Cardiac fibroblast (primary cell): ENCODE results near the gene FNDC11.
A peak's percentile ranks its signal among the peaks of the same experiment; 100 is the strongest.

Experiments used
- DNase-seq, 2 donors: peaks; one replicate each; pipeline versions ENCODE4 v3.0.0 to v3.0.0-alpha.2; 2010; ENCODE audit warnings: low read depth in 2 of 2
- H3K4me3 ChIP-seq, 2 donors: replicated peaks in 1 of 2; 1 replicate in 1 of 2; 2 replicates in 1 of 2; pipeline ENCODE4 v1.5.1; 2011; ENCODE audit warnings: low read depth in 2 of 2, low read length in 2 of 2, mild to moderate bottlenecking in 2 of 2, moderate library complexity in 1 of 2
- CTCF ChIP-seq: IDR thresholded peaks from one replicate; pipeline ENCODE4 v1.5.1; 2011; ENCODE audit warnings: low read depth, mild to moderate bottlenecking, low read length, inconsistent platforms

Gene FNDC11

GRCh38 chr20:63573647-63574131 lies 19.7 kb downstream of the FNDC11 start:
- peak overlapping the region; percentile 78 to 84 for H3K4me3 ChIP-seq
- TF ChIP-seq CTCF, result no peak
- no peak for DNase-seq

DNA sequence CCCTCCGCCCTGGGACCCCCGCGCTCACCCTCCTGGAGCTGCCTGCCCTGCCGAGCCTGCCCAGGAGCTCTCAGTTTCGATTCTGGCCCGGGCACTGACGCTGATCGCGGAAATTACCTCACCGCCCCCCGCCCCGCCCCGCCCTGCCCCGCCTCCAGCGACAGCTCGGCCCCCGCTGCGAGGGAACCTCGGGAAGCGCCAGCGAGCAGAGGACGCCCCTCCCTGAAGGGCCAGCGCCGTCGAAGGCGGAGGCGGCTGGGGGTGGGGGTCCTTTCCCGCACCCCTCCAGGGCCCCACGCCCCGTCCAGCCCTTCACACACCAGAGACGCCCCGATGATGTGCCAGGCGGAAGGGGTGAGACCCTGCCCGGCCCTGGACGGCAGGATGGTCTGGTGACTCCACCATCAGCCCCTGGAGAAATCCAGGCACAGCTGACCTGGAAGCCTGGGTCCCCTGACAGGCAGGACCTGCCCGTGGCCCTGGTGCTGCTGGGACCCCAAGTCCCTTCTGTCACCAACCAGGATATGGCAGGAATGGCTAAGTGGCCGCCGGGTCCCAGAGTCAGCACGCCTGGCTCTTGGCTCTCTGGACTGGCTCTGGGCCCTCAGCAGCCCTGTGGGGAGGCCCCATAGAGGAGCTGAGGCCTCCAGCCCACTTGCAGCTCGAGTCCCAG lies 20.3 kb downstream of the FNDC11 start, which contains the start of gene HELZ2:
Gene HELZ2, minus strand, starts transcription at position 84 of the 673 bp plus-strand sequence. CDS start 1,854 bp downstream, outside the sequence.
- DNase-seq, result peak; percentile 56 to 69
- no peak for TF ChIP-seq CTCF
- peak within 1 kb of the TSS; percentile 78 to 84 for H3K4me3 ChIP-seq

DNA sequence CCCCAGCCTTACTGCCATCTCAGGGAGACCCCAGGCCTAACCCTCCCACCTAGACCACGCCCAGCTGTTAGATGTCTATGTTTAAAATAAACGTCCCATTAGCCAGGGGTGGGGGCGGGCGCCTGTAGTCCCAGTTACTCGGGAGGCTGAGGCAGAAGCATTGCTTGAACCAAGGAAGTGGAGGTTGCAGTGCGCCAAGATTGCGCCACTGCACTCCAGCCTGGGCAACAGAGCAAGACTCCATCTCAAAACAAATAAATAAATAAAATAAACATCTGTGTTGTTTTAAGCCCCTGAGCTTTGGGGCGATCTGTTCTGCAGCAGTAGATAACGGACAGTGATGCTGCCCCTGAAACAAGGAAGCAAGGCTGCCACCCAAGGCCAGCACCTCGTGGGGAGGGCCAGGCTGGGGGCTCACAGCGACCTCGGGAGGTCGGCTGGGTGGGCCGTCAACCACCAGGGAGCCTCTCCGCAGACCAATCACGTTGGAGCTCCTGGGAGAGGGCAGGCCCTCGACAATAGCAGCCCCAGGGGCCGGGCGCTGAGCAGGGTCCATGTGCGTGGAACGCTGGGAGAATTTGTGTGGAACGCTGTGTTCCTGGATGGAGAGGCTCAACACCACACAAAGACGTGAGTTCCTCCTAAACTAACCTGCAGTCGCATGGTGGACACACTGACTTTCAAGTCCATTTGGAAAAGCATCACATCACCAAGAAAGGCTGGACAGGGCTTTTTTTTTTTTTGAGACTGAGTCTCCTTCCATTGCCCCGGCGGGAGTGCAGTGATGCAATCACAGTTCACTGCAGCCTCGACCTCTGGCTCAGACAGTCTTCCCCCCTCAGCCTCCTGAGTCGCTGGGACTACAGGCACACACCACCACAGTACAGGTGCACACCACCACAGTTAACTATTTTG lies 21.1 kb downstream of the FNDC11 start:
- peak; percentile 36 to 66 for DNase-seq
- no peak overlapping the region for H3K4me3 ChIP-seq
- TF ChIP-seq CTCF, result no peak

DNA sequence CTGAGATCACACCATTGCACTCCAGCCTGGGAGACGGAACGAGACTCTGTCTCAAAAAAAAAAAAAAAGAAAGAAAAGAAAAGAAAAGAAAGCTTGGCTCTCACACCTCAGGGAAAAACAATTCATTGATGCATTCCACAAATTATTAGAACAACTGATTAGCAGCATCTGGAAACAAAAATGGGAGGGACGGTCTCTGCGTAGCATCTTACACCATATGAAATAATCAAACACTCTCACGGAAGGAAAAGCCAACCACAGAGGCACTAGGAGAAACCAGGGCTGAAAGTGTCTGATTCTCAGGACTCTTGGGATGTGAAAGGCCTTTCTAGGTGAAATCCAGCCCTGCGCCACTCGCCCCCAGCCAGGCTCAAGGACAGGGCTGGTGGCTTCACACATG lies 22.4 kb downstream of the FNDC11 start:
- DNase-seq, result no peak
- H3K4me3 ChIP-seq, result no peak overlapping the region
- no peak for TF ChIP-seq CTCF

- H3K4me3 ChIP-seq, result no peak overlapping the region
- no peak for DNase-seq
- no peak for TF ChIP-seq CTCF
Measured at GRCh38 chr20:63577317-63577894, 23.4 kb downstream of the FNDC11 start.

DNA sequence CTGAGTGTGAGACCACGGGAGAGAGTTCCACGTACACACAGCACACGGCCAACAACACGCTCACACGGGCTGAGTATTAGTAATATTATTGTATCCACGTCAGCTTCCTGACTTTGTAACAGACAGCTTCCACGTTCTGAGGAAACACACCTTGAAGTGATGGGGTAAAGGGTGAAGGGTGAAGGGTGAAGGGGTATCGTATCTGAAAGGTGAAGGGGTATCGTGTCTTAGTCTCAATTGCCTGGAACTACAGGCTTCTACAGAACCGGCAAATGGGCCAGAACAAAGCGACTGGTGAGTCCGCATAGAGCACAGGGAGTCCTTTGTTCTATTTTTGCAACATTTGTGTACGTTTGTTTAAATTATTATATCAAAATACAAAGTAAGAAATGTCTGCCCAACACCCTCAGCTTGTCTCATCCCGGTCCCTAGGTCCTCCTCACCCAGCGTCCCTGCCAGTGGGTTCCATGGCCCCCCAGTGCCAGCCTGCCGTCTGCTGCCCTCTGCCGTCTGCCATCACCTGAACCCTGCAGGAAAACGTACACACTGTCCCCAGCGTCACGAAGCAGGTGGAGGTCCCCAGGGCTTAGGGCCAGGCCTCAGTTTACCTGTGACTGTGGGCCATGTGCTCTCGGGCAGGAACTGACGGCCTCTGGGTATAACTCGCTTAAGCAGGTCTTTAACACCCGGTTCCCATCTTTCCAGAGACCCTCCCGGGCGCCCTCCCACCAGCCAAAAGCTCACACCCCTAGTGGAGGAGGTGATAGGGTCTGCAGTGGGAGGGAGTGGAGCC lies 24.5 kb downstream of the FNDC11 start:
- DNase-seq, result no peak
- TF ChIP-seq CTCF, result no peak

More for the DNA sequence above, 24.5 kb downstream of the FNDC11 start:
- H3K4me3 ChIP-seq, result no peak overlapping the region
